CD14-positive monocyte (primary cell): Measurements from ENCODE around the gene CABP1. TPM values are rescaled to one million over a fixed set of nuclear protein-coding genes. Genes with fewer than 3 reads are reported as not detected.

Experiments
- DNase-seq, 3 donors: peaks; one replicate each; pipeline ENCODE4 v3.0.0-alpha.2; 2011 to 2022
- H2AFZ ChIP-seq: 2 replicates; pipeline ENCODE4 v1.6.0; 2012; ENCODE audit warnings: mild to moderate bottlenecking, low read depth, low read length, inconsistent platforms; ENCODE audit not compliant: insufficient read depth, poor library complexity, severe bottlenecking
- H3K27ac ChIP-seq, 2 donors: 1 replicate in 1 of 2; 2 replicates in 1 of 2; pipeline ENCODE4 v1.5.1; 2012 to 2013; ENCODE audit warnings: low read length in 2 of 2, control low read depth in 1 of 2, inconsistent platforms in 1 of 2, low read depth in 1 of 2, mild to moderate bottlenecking in 1 of 2
- H3K27me3 ChIP-seq, 2 donors: one replicate each; pipeline versions ENCODE4 v1.6.0 to v1.6.1; 2011 to 2013; ENCODE audit warnings: low read length in 2 of 2; ENCODE audit not compliant: control insufficient read depth in 2 of 2, insufficient read depth in 2 of 2
- H3K36me3 ChIP-seq, 2 donors: replicated peaks in 1 of 2; 1 replicate in 1 of 2; 2 replicates in 1 of 2; pipeline versions ENCODE4 v1.5.1 to v1.6.1; 2012 to 2013; ENCODE audit warnings: low read length in 2 of 2, control low read depth in 1 of 2, inconsistent platforms in 1 of 2, mild to moderate bottlenecking in 1 of 2; ENCODE audit not compliant: insufficient read depth in 2 of 2, control insufficient read depth in 1 of 2
- H3K4me1 ChIP-seq, 2 donors: 1 replicate in 1 of 2; 2 replicates in 1 of 2; pipeline versions ENCODE4 v1.5.1 to v1.6.1; 2012 to 2013; ENCODE audit warnings: low read length in 2 of 2, control low read depth in 1 of 2, inconsistent platforms in 1 of 2, mild to moderate bottlenecking in 1 of 2, moderate library complexity in 1 of 2; ENCODE audit not compliant: insufficient read depth in 2 of 2, control insufficient read depth in 1 of 2
- H3K4me2 ChIP-seq: replicated peaks from 2 replicates; pipeline ENCODE3; 2012; ENCODE audit warnings: low read length, moderate library complexity, mild to moderate bottlenecking; ENCODE audit not compliant: poor library complexity, severe bottlenecking; ENCODE audit errors: extremely low read depth
- H3K4me3 ChIP-seq, 3 experiments: fragments of 200-600 bp in 1 of 3; sonication (generic) in 1 of 3; replicated peaks in 1 of 3; 1 replicate in 2 of 3; 2 replicates in 1 of 3; pipeline ENCODE4 v1.5.1; 2011 to 2013; ENCODE audit warnings: low read length in 3 of 3, mild to moderate bottlenecking in 3 of 3, control low read depth in 2 of 3, low read depth in 2 of 3, inconsistent platforms in 1 of 3, moderate library complexity in 1 of 3
- H3K79me2 ChIP-seq: 2 replicates; pipeline ENCODE4 v1.6.0; 2012; ENCODE audit warnings: mild to moderate bottlenecking, control low read depth, inconsistent platforms, low read length, moderate library complexity; ENCODE audit not compliant: insufficient read depth
- H3K9ac ChIP-seq: 2 replicates; pipeline ENCODE4 v1.6.0; 2017; ENCODE audit warnings: low read length, mild to moderate bottlenecking; ENCODE audit not compliant: insufficient read depth, poor library complexity, severe bottlenecking
- H3K9me3 ChIP-seq, 2 donors: replicated peaks in 1 of 2; 1 replicate in 1 of 2; 2 replicates in 1 of 2; pipeline versions ENCODE4 v1.5.1 to v1.6.1; 2012 to 2013; ENCODE audit warnings: low read length in 2 of 2, control low read depth in 1 of 2; ENCODE audit not compliant: control insufficient read depth in 1 of 2, insufficient read depth in 1 of 2
- H4K20me1 ChIP-seq: 2 replicates; pipeline ENCODE4 v1.6.0; 2012; ENCODE audit warnings: mild to moderate bottlenecking, low read length, control low read depth, moderate library complexity; ENCODE audit not compliant: insufficient read depth
- H3K27ac Mint-ChIP-seq, 7 donors: one replicate each; pipeline ENCODE4 v1.8.0; 2020; ENCODE audit warnings: mild to moderate bottlenecking in 7 of 7, mixed read lengths in 7 of 7, moderate library complexity in 6 of 7, inconsistent platforms in 2 of 7
- H3K27me3 Mint-ChIP-seq, 3 donors: one replicate each; pipeline ENCODE4 v1.8.0; 2021 to 2022; ENCODE audit warnings: low read depth in 3 of 3, mild to moderate bottlenecking in 3 of 3, mixed read lengths in 3 of 3, moderate library complexity in 3 of 3, inconsistent platforms in 1 of 3
- H3K36me3 Mint-ChIP-seq, 2 donors: one replicate each; pipeline ENCODE4 v1.8.0; 2020; ENCODE audit warnings: mixed read lengths in 2 of 2, inconsistent platforms in 1 of 2, mild to moderate bottlenecking in 1 of 2
- H3K4me1 Mint-ChIP-seq: one replicate; pipeline ENCODE4 v1.8.0; 2020; ENCODE audit warnings: mild to moderate bottlenecking, mixed read lengths
- H3K4me3 Mint-ChIP-seq, 2 donors: one replicate each; pipeline ENCODE4 v1.8.0; 2020; ENCODE audit warnings: mild to moderate bottlenecking in 2 of 2, mixed read lengths in 2 of 2, moderate library complexity in 1 of 2
- H3K9me3 Mint-ChIP-seq, 7 donors: one replicate each; pipeline ENCODE4 v1.8.0; 2020 to 2022; ENCODE audit warnings: mixed read lengths in 7 of 7, mild to moderate bottlenecking in 6 of 7, moderate library complexity in 6 of 7, inconsistent platforms in 2 of 7
- CTCF ChIP-seq: fragments of 200-600 bp; IDR thresholded peaks from one replicate; pipeline ENCODE4 v1.8.0; 2022; ENCODE audit warnings: antibody characterized with exemption, mild to moderate bottlenecking
- whole genome bisulfite sequencing: methylation state at CpG from one replicate; pipeline ENCODE4 v1.1.5; 2013; ENCODE audit warnings: missing lambda C conversion rate; ENCODE audit not compliant: insufficient coverage; 5-methylcytosine and 5-hydroxymethylcytosine counted together
- intact Hi-C, 2 donors: fragments of 100-400 bp; cut with micrococcal nuclease; formaldehyde crosslinking; loops; one replicate each; pipeline versions ENCODE4 v1.15.0 to v1.15.1; 2023
- polyA plus RNA-seq, 3 donors: library from polyadenylated mRNA; depleted of rRNA in 1 of 3; unstranded in 2 of 3; stranded (reverse) in 1 of 3; fragments of 300-500 nt in 2 of 3; fragments of >200 nt in 1 of 3; fragmentation: Illumina TruSeq in 2 of 3; gene quantifications; 1 replicate in 2 of 3; 2 replicates in 1 of 3; pipeline ENCODE4 v1.2.3, GENCODE V29; 2012 to 2021

The CABP1 gene
- polyA plus RNA-seq, 3 donors: 0.19 to 0.43 TPM; not detected in 1

- H2AFZ ChIP-seq: no peak overlapping the region
- no peaks in the 10 kb centered on the region for H3K79me2 ChIP-seq
- TF ChIP-seq CTCF: no peak
- H3K27ac ChIP-seq: no peak overlapping the region
- no peak overlapping the region for H3K4me3 ChIP-seq
- no peak overlapping the region for H3K4me3 Mint-ChIP-seq
- H3K9me3 ChIP-seq: peaks cover 5 to 14% of the 10 kb centered on the region in 2 donors
- no peaks in the 10 kb centered on the region for H3K36me3 ChIP-seq
- H3K9ac ChIP-seq: no peak overlapping the region
- no peak for DNase-seq
- peaks cover 32 to 49% of the 10 kb centered on the region in 2 donors for H3K27me3 ChIP-seq
- peaks cover 27 to 31% of the 10 kb centered on the region in 2 donors for H3K4me1 ChIP-seq
- peaks cover 0 to 12% of the 10 kb centered on the region in 2 donors for H3K36me3 Mint-ChIP-seq
- H3K9me3 Mint-ChIP-seq: peaks cover 0 to 12% (median 5%) of the 10 kb centered on the region in 7 donors
- intact Hi-C loops: loop anchor here (5.0 to 10.0 kb wide), 3 partner anchors 66 to 459 kb away; partner anchors contain the start of genes HNF1A (in 1 of the 2) and UNC119B (in 1 of the 2)
- peaks cover 50 to 72% (median 55%) of the 10 kb centered on the region in 3 donors for H3K27me3 Mint-ChIP-seq
- H3K27ac Mint-ChIP-seq: no peak overlapping the region
- peaks cover 33% of the 10 kb centered on the region for H3K4me1 Mint-ChIP-seq
- H3K4me2 ChIP-seq: no peak overlapping the region
- WGBS: 85% methylated on average over 4 of the region's 6 CpGs
- no peaks in the 10 kb centered on the region for H4K20me1 ChIP-seq
These were observed 5.6 kb downstream of the CABP1 start for GRCh38 chr12:120646044-120646443.

DNA sequence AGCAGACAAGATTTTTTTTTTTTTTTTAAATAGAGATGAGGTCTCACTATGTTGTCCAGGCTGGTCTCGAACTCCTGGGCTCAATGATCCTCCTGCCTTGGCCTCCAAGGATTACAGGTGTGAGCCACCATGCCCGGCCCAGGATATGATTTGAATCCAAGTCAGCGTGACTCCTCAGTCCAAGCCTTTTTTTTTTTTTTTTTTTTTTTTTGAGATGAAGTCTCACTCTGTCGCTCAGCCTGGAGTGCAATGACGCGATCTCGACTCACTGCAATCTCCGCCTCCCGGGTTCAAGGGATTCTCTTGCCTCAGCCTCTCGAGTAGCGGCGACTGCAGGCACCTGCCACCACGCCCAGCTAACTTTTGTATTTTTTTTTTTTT, 6.9 kb downstream of the CABP1 start:
- H4K20me1 ChIP-seq: no peaks in the 10 kb centered on the region
- Mint-ChIP-seq H3K27ac (no peak overlapping the region), H3K4me3 (no peak overlapping the region), H3K4me1 (peaks cover 40% of the 10 kb centered on the region), H3K27me3 (peaks cover 39 to 60% (median 44%) of the 10 kb centered on the region in 3 donors), H3K9me3 (peaks cover 0 to 5% (median 2%) of the 10 kb centered on the region in 7 donors), H3K36me3 (peaks cover 0 to 7% of the 10 kb centered on the region in 2 donors)
- WGBS: 88% methylated on average over 11 of the region's 13 CpGs
- peaks cover 18 to 38% of the 10 kb centered on the region in 2 donors for H3K27me3 ChIP-seq
- no peak for DNase-seq
- H3K36me3 ChIP-seq: no peaks in the 10 kb centered on the region
- intact Hi-C loops: loop anchor here (1.0 to 10.0 kb wide), 4 partner anchors 65 to 457 kb away; partner anchors contain the start of genes HNF1A (in 1 of the 2) and UNC119B (in 1 of the 2)
- no peak overlapping the region for H3K27ac ChIP-seq
- H3K4me3 ChIP-seq: no peak overlapping the region
- H3K9ac ChIP-seq: no peak overlapping the region
- TF ChIP-seq CTCF: no peak
- H3K9me3 ChIP-seq: peaks cover 0 to 2% of the 10 kb centered on the region in 2 donors
- H3K79me2 ChIP-seq: no peaks in the 10 kb centered on the region
- peaks cover 34 to 36% of the 10 kb centered on the region in 2 donors for H3K4me1 ChIP-seq
- H2AFZ ChIP-seq: no peak overlapping the region
- no peak overlapping the region for H3K4me2 ChIP-seq
